HK-2 (cell line): ENCODE measurements around the gene EGLN1.
"Not testable (repeated sequence)": the region's sequence is repeated elsewhere in the genome, so short reads cannot be mapped to it uniquely, and the experiment has no call there.

ENCODE experiments used
- DNase-seq: peaks from one replicate; pipeline ENCODE4 v3.0.0-alpha.2; 2018; ENCODE audit not compliant: unreplicated experiment

Gene EGLN1

GRCh38 chr1:231421971-231422797 is at the start of gene EGLN1:
Gene EGLN1 (minus strand): TSS chr1:231422287. CDS start chr1:231421888, 399 bp downstream.
- DNase-seq, result peak; percentile 96

- DNase-seq, result not testable (repeated sequence)
Observed at GRCh38 chr1:231471500-231471899, 49.4 kb upstream of the EGLN1 start.

DNA sequence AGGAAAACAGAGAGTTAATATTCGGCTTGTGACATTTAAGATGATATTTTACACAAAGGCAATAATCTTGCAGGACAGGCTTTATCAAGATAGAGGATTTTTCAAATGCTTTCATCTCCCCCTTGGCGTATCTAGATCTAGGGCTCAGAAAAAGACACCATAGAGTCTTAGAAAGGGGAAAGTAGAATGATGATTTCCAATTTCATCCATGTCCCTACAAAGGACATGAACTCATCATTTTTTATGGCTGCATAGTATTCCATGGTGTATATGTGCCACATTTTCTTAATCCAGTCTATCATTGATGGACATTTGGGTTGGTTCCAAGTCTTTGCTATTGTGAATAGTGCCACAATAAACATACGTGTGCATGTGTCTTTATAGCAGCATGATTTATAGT is 48.9 kb upstream of the EGLN1 start:
- DNase-seq, result not testable (repeated sequence)

DNA sequence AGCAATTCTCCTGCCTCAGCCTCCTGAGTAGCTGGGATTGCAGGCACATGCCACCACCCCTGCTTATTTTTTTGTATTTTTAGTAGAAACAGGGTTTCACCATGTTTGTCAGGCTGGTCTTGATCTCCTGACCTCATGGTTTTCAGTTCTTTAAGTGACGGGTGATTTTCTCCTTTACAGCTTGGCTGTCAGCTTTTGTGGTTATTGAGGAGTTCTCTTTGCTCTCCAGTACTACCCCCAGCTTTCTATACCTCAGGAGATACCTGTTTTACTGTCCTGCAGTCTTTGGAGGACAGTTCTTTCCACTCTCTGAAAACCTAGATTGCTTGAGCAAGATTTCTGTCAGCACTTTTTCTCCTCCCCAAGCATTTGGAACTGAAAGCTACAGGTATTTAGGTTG is 45.9 kb upstream of the EGLN1 start:
- no peak for DNase-seq

DNA sequence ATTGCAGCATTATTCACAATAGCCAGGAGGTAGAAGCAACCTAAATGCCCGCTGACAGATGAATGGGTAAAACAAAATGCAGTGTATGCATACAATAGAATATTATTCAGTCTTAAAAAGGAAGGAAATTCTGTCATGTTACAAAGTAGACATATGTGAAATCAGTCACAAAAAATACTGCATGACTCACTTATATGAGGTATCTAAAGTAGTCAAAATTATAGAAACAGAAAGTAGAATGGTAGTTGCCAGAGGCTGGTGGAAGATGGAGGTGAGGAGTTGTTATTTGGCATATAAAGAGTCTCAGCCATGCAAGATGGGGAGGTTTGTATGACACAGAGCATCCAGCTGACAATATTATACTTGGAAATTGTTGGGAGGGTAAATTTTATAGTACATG is 43.0 kb upstream of the EGLN1 start:
- no peak for DNase-seq

DNA sequence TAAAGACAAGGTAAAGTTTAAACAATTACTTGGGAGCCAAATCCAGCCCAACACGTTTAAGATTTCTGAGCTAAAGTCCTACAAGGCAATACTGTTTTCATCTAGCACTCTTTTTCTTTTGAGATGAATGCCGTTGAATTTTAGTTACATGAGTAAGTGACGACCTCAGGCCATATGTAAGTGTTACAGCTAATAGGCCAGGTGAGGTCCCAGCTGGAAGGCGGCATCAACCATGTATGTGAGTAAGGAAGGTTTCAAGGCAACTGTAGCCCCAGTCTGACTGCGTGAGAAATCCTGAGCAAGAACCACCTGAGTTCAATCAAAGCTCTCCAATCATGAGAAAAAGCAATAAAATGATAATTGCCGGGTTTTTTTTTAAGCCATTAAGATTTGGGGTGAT is 41.5 kb upstream of the EGLN1 start:
- no peak for DNase-seq

- peak; percentile 18 for DNase-seq
Observed at GRCh38 chr1:231460614-231461013, 38.5 kb upstream of the EGLN1 start.

DNA sequence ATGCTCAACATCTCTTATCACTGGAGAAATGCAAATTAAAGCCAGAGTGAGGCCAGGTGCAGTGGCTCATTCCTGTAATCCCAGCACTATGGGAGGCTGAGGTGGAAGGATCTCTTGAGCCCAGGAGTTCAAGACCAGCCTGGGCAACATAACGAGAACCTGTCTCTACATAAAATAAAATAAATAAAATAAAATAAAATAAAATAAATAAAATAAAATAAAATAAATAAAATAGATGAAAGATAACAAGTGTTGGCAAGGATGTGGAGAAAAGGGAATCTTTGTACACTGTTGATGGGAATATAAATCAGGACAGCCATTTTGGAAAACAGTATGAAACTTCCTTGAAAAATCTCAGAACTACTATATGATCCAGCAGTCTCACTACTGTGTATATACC is 37.4 kb upstream of the EGLN1 start:
- DNase-seq, result not testable (repeated sequence)

GRCh38 chr1:231457956-231458355 is 35.9 kb upstream of the EGLN1 start:
- not testable (repeated sequence) for DNase-seq

- not testable (repeated sequence) for DNase-seq
Observed at GRCh38 chr1:231454133-231454532, 32.0 kb upstream of the EGLN1 start.

DNA sequence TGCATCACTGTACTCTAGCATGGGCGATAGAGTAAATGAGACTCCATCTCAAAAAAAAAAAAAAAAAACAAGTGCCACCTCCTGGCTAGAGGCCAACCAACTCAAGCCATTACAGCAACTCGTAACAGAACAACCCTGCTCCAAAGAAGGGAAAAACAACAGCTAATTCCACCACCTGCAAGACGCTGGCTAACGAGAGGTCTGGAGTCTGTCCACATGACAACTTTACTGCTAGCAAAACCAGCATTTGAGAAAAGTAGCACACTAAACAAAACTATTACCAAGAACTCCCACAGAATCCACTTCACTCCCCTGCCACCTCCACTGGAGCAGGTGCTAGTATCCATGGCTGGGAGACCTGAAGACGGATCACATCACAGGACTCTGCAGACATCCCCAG is 24.1 kb upstream of the EGLN1 start:
- DNase-seq, result no peak

DNA sequence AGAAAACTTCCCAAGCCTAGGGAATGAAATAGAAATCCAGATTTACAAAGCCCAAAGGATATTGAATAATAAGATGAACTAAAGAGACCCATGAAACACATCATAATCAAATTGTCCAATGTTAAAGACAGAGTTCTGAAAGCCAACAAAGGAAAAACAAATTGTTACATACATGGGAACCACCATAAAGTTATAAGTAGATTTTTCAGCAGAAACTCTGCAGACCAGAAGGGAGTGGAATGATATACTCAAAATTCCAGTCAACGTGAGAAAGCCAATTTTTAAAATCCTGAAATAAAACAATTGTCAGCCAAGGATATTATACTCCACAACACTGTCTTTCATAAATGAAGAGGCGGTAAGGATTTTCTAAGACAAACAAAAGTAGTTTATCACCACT is 22.0 kb upstream of the EGLN1 start:
- no peak for DNase-seq

GRCh38 chr1:231443363-231443762 is 21.3 kb upstream of the EGLN1 start:
- no peak for DNase-seq

- no peak for DNase-seq
Observed at GRCh38 chr1:231442735-231443134, 20.6 kb upstream of the EGLN1 start.

GRCh38 chr1:231432996-231433395 is 10.9 kb upstream of the EGLN1 start:
- DNase-seq, result no peak

- no peak for DNase-seq
Observed at GRCh38 chr1:231431665-231432415, 9.8 kb upstream of the EGLN1 start.

DNA sequence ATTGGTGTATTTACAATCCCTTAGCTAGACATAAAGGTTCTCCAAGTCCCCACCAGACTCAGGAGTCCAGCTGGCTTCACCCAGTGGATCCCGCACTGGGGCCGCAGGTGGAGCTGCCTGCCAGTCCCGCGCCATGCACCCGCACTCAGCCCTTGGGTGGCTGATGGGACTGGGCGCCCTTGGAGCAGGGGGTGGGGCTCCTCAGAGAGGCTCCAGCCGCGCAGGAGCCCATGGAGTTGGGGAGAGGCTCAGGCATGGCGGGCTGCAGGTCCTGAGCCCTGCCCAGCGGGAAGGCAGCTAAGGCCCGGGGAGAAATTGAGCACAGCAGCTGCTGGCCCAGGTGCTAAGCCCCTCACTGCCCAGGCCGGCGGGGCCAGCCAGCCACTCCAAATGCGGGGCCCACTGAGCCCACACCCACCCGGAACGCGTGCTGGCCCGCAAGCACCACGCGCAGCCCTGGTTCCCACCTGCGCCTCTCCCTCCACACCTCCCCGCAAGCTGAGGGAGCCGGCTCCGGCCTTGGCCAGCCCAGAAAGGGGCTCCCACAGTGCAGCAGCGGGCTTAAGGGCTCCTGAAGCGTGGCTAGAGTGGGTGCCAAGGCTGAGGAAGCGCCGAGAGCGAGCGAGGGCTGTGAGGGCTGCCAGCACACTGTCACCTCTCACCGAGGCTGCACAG is 8.7 kb upstream of the EGLN1 start:
- DNase-seq, result not testable (repeated sequence)

GRCh38 chr1:231428377-231428776 is 6.3 kb upstream of the EGLN1 start:
- DNase-seq, result no peak

- DNase-seq, result no peak
Observed at GRCh38 chr1:231424950-231425805, 3.1 kb upstream of the EGLN1 start.

DNA sequence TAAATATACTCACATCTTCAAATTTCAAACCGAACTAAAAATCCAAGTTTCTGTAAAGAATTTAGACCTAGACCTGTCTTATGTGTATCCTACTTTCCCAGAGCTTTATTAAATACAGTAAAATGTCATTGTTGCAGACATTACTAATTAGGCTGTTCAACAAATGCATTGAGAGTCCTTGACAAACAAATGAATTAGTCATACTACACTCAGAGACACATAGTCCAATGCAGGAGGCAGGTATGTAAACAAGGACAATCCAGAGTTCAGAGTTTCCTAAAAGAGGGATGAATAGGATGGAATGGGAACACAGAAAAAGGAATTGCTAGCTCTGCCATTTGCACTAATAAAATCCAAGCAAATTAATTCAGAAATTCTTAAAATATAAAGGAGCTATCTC is 1.6 kb upstream of the EGLN1 start:
- DNase-seq, result no peak

DNA sequence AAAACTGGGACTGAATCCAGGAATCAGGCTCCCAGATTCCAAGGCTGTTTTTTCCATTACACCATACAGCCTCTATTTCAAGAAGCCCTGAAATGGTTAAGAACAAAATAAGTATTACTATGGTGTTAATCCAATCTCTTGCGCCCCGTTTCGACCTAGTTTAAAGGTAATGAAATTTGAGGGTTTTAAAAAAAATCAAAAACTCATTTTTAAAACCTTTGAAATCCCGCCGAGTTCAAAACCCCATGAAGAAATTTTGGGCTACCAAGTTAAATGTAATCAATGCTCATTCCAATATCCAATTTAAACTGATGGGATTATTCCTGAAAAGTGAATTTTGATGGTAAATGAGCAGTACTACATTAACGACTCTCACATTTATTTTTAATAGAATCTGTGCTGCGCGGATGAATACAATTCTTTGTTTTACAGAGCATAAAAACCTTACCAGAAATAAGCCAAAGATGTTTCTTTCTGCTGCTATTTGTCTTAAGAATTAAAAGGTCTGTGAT is 767 bp upstream of the EGLN1 start:
- DNase-seq, result no peak
